HPDE6-E6E7 (cell line): ENCODE results near the gene PRR30.
A peak's percentile ranks its signal among the peaks of the same experiment; 100 is the strongest.
"Not testable (repeated sequence)": the region's sequence is repeated elsewhere in the genome, so short reads cannot be mapped to it uniquely, and the experiment has no call there.

ENCODE experiments used
- DNase-seq: peaks from one replicate; pipeline ENCODE4 v3.0.0; 2011; ENCODE audit warnings: missing footprints; ENCODE audit errors: extremely low spot score

Gene PRR30

GRCh38 chr2:27128668-27129571 lies 10.3 kb downstream of the PRR30 start:
- DNase-seq, result no peak

DNA sequence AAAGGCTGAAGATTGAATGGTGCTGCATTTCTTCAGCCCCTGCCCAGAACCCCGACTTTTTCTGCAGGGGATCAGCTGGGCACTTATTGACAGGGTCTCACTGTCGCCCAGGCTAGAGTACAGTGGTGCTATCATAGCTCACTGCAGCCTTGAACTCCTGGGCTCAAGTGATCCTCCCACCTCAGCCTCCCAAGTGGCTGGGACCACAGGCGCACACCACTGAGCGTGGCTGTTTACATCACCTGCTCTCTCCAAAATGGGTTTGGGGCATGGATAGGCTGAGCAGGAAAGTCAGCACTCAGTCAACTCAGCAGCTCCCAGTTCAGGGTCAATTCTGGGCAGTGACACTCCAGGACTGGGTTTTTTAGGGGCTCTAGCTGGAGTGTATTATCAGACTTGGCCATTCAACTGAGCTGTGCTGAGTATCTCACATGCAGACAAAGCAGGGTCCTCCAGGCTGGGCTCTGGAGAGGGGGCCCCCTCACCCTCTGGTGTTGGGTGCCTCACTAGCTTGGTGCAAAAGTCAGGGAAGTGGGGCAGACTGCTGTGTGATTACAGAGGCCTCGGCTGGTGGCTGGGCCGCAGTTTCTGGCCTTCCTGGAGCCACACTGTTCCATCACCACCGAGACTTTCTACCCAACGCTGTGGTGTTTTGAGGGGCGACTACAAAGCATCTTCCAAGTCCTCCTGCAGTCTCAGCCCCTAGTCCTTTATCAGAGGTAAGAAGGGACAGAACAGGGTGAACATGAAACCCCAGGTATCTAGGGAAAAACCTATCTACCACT lies 11.1 kb downstream of the PRR30 start:
- DNase-seq, result no peak

- DNase-seq, result no peak
Observed at GRCh38 chr2:27126252-27126710, 12.9 kb downstream of the PRR30 start.

GRCh38 chr2:27125104-27125503 lies 14.1 kb downstream of the PRR30 start:
- DNase-seq, result no peak

- peak; percentile 37 for DNase-seq
Observed at GRCh38 chr2:27123302-27124150, 15.7 kb downstream of the PRR30 start, which contains the start of gene ABHD1. Gene ABHD1, plus strand, starts transcription at chr2:27123815. Its CDS starts 134 bp downstream, at chr2:27123949.

- DNase-seq, result no peak
Observed at GRCh38 chr2:27122791-27123190, 16.4 kb downstream of the PRR30 start.

GRCh38 chr2:27121906-27122305 lies 17.3 kb downstream of the PRR30 start:
- DNase-seq, result no peak

GRCh38 chr2:27119330-27119670 lies 19.9 kb downstream of the PRR30 start:
- DNase-seq, result not testable (repeated sequence)

- DNase-seq, result no peak
Observed at GRCh38 chr2:27118525-27119329, 20.5 kb downstream of the PRR30 start, which contains the start of gene CGREF1. Gene CGREF1, minus strand, starts transcription at chr2:27119128. Its CDS starts 14,762 bp downstream, at chr2:27104366.

GRCh38 chr2:27117995-27118524 lies 21.1 kb downstream of the PRR30 start:
- DNase-seq, result no peak

DNA sequence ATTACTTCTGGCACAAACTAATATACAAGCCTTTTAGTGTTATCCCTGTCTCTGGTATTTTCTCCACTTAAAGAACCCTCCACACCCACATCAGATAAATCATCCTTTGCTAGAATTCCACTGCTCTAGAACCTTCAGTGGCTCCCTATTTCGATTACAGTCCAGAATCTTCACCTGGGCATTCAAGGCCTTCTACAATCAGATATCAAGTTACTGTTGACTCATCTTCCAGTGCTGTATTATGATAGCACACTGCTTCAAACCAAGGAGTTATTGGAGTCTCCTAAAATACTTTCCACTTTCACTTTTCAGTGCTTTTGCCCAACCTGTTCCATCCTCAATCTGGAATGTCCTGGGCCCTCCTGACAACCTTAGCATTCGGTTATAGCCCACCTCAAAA lies 23.7 kb downstream of the PRR30 start:
- no peak for DNase-seq

- DNase-seq, result not testable (repeated sequence)
Observed at GRCh38 chr2:27111392-27112078, 27.7 kb downstream of the PRR30 start.

- DNase-seq, result not testable (repeated sequence)
Observed at GRCh38 chr2:27110603-27111352, 28.4 kb downstream of the PRR30 start.

DNA sequence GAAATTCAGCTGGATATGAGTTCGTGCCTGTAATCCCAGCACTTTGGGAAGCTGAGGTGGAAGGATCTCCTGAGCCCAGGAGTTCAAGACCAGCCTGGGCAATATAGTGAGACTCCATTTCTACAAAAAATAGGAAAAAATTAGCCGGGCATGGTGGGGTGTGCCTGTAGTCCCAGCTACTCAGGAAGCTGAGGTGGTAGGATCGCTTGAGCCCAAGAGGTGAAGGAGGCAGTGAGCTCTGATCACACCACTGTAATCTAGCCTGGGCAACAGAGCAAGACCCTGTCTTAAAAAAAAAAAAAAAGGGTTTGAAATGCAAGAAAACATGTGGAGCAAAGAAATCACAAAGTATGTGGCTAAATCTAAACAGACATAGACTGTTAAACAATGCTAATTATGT lies 30.1 kb downstream of the PRR30 start:
- no peak for DNase-seq

DNA sequence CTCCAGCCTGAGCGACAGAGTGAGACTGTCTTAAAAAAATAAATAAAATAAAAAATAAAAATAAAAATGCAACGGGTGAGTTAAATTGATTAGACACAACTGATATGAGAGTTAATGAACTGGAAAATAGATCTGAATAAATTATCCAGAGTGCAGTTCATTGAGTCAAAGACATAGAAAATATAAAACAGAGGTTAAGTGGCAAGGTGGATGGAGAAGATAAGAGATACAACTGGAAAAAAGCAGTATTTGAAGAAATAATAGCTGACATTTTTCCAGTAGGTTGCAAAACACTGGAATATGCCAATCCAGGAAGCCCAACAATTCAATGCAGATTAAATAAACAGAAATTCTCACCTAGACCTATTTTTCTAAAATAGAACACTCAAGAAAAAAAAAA lies 31.0 kb downstream of the PRR30 start:
- no peak for DNase-seq

GRCh38 chr2:27105981-27106380 lies 33.2 kb downstream of the PRR30 start:
- DNase-seq, result no peak

- no peak for DNase-seq
Observed at GRCh38 chr2:27102329-27102728, 36.9 kb downstream of the PRR30 start.

DNA sequence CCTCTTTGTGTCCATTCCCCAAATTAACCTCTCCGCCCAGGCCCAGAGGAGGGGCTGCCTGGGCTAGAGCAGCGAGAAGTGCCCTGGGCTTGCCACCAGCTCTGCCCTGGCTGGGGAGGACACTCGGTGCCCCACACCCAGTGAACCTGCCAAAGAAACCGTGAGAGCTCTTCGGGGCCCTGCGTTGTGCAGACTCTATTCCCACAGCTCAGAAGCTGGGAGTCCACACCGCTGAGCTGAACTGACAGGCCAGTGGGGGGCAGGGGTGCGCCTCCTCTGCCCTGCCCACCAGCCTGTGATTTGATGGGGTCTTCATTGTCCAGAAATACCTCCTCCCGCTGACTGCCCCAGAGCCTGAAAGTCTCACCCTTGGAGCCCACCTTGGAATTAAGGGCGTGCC lies 39.2 kb downstream of the PRR30 start:
- DNase-seq, result no peak

GRCh38 chr2:27099334-27099955 lies 39.8 kb downstream of the PRR30 start:
- DNase-seq, result no peak
